IMR-90 (cell line): ENCODE results near the gene CMTM1. TPM values are rescaled to one million over a fixed set of nuclear protein-coding genes. Genes with fewer than 3 reads are reported as not detected.

Experiments used
- ATAC-seq: fragments of 200-7000 bp; cut with Tn5 transposase; 2 replicates; pipeline ENCODE4 v1.9.1; 2020; ENCODE audit warnings: low read depth, mild to moderate bottlenecking, moderate library complexity
- BruUV-seq: library from RNA; stranded (reverse); fragments of 400-500 nt; replicated peaks from 2 replicates; lab custom pipeline; 2021; lab: Mats Ljungman, UMichigan
- CTCF ChIA-PET: fragments of 300-600 bp; formaldehyde crosslinking; extraction: SDS; loops from one replicate; lab custom pipeline; 2021; ENCODE audit warnings: antibody characterized with exemption; lab: Yijun Ruan, JAX
- POLR2A ChIA-PET: fragments of 300-600 bp; sonication (Branson Sonifier 250); formaldehyde crosslinking; loops from one replicate; lab custom pipeline; 2022; ENCODE audit warnings: antibody characterized with exemption; ENCODE audit not compliant: unreplicated experiment; lab: Charles Lee
- DNase-seq: peaks from one replicate; pipeline ENCODE4 v3.0.0; 2013
- H2AFZ ChIP-seq: replicated peaks from 2 replicates; pipeline ENCODE3; 2013; ENCODE audit warnings: low read length, mild to moderate bottlenecking; ENCODE audit not compliant: poor library complexity
- H2AK5ac ChIP-seq: 2 replicates; pipeline ENCODE4 v1.6.1; 2013; ENCODE audit warnings: low read depth, low read length, inconsistent platforms
- H2AK9ac ChIP-seq: replicated peaks from 2 replicates; pipeline ENCODE3; 2013; ENCODE audit warnings: mild to moderate bottlenecking, low read depth, low read length, moderate library complexity; ENCODE audit not compliant: poor library complexity
- H2BK120ac ChIP-seq: 2 replicates; pipeline ENCODE4 v1.6.1; 2013; ENCODE audit warnings: low read depth, low read length, inconsistent platforms
- H2BK15ac ChIP-seq: 3 replicates; pipeline ENCODE4 v1.6.1; 2013; ENCODE audit warnings: low read depth, low read length, inconsistent platforms
- H2BK20ac ChIP-seq: 2 replicates; pipeline ENCODE4 v1.6.1; 2013; ENCODE audit warnings: low read depth, mild to moderate bottlenecking, inconsistent platforms, low read length, moderate library complexity
- H2BK5ac ChIP-seq: 2 replicates; pipeline ENCODE4 v1.6.1; 2013; ENCODE audit warnings: mild to moderate bottlenecking, low read depth, low read length, inconsistent platforms; ENCODE audit not compliant: poor library complexity, severe bottlenecking
- H3K14ac ChIP-seq: replicated peaks from 2 replicates; pipeline ENCODE4 v1.6.1; 2013; ENCODE audit warnings: low read depth, low read length, inconsistent platforms
- H3K18ac ChIP-seq: 2 replicates; pipeline ENCODE4 v1.6.1; 2013; ENCODE audit warnings: low read depth, low read length, control low read depth
- H3K23ac ChIP-seq: 2 replicates; pipeline ENCODE4 v1.6.1; 2013; ENCODE audit warnings: low read depth, low read length, inconsistent platforms
- H3K27ac ChIP-seq: 2 replicates; pipeline ENCODE4 v1.5.1; 2013; ENCODE audit warnings: mild to moderate bottlenecking, control low read depth, low read length; ENCODE audit not compliant: insufficient read depth
- H3K27me3 ChIP-seq: 2 replicates; pipeline ENCODE4 v1.6.1; 2013; ENCODE audit warnings: low read length; ENCODE audit not compliant: control insufficient read depth, insufficient read depth
- H3K36me3 ChIP-seq: 2 replicates; pipeline ENCODE4 v1.6.1; 2013; ENCODE audit warnings: low read length, mixed read lengths; ENCODE audit not compliant: control insufficient read depth, insufficient read depth
- H3K4ac ChIP-seq: 2 replicates; pipeline ENCODE4 v1.6.1; 2013; ENCODE audit warnings: low read depth, low read length, inconsistent platforms
- H3K4me1 ChIP-seq: 2 replicates; pipeline ENCODE4 v1.6.1; 2013; ENCODE audit warnings: low read length, mixed read lengths; ENCODE audit not compliant: control insufficient read depth, insufficient read depth
- H3K4me2 ChIP-seq: 2 replicates; pipeline ENCODE4 v1.6.1; 2013; ENCODE audit warnings: low read depth, mild to moderate bottlenecking, control low read depth, low read length, moderate library complexity
- H3K4me3 ChIP-seq: 2 replicates; pipeline ENCODE4 v1.5.1; 2013; ENCODE audit warnings: low read depth, mild to moderate bottlenecking, control low read depth, low read length, moderate library complexity; ENCODE audit not compliant: insufficient read depth
- H3K56ac ChIP-seq: 2 replicates; pipeline ENCODE4 v1.6.1; 2013; ENCODE audit warnings: low read length, inconsistent platforms; ENCODE audit not compliant: insufficient read depth; ENCODE audit errors: extremely low read depth
- H3K79me1 ChIP-seq, 2 experiments: 2 replicates each; pipeline ENCODE4 v1.6.1; 2013; ENCODE audit warnings: low read length in 2 of 2, inconsistent platforms in 1 of 2, low read depth in 1 of 2
- H3K9ac ChIP-seq: 2 replicates; pipeline ENCODE4 v1.6.1; 2013; ENCODE audit warnings: low read depth, low read length, control low read depth
- H3K9me1 ChIP-seq: 2 replicates; pipeline ENCODE4 v1.6.1; 2013; ENCODE audit warnings: low read length, inconsistent platforms; ENCODE audit not compliant: insufficient read depth
- H3K9me3 ChIP-seq: 2 replicates; pipeline ENCODE4 v1.6.1; 2013; ENCODE audit warnings: low read length; ENCODE audit not compliant: control insufficient read depth, insufficient read depth
- H4K20me1 ChIP-seq: 2 replicates; pipeline ENCODE4 v1.6.1; 2013; ENCODE audit warnings: low read length, inconsistent platforms; ENCODE audit not compliant: insufficient read depth
- H4K5ac ChIP-seq: 2 replicates; pipeline ENCODE4 v1.6.1; 2013; ENCODE audit warnings: mild to moderate bottlenecking, low read depth, low read length, control low read depth
- H4K8ac ChIP-seq, 2 experiments: 2 replicates each; pipeline ENCODE4 v1.6.1; 2013; ENCODE audit warnings: low read depth in 2 of 2, low read length in 2 of 2, control low read depth in 1 of 2, inconsistent platforms in 1 of 2
- H4K91ac ChIP-seq: 2 replicates; pipeline ENCODE4 v1.6.1; 2013; ENCODE audit warnings: low read depth, low read length, inconsistent platforms; ENCODE audit not compliant: insufficient read depth
- MXI1 ChIP-seq: IDR thresholded peaks from 2 replicates; pipeline ENCODE4 v1.6.1; 2012; ENCODE audit warnings: low read depth, mild to moderate bottlenecking, low read length, moderate library complexity, borderline replicate concordance
- NFE2L2 ChIP-seq: fragments of 150-350 bp; IDR thresholded peaks from 2 replicates; pipeline ENCODE4 v1.6.1; 2016; ENCODE audit warnings: low read depth, mild to moderate bottlenecking, low read length
- SMC3 ChIP-seq: fragments of 150-350 bp; IDR thresholded peaks from 2 replicates; pipeline ENCODE4 v1.6.1; 2016; ENCODE audit warnings: low read depth, mild to moderate bottlenecking, antibody characterized with exemption, low read length, moderate library complexity
- WGBS, 2 experiments: methylation state at CpG; one replicate each; pipeline versions ENCODE4 v1.1.5 to v1.1.7; 2013; ENCODE audit warnings: missing lambda C conversion rate in 2 of 2; ENCODE audit not compliant: insufficient read length in 1 of 2; ENCODE audit errors: extremely low coverage in 2 of 2; 5-methylcytosine and 5-hydroxymethylcytosine counted together
- dilution Hi-C: fragments of 300-500 bp; cut with HindIII; formaldehyde crosslinking; loops from one replicate; pipeline ENCODE4 v1.14.3; 2018; ENCODE audit warnings: low sequenced_read_pairs; ENCODE audit not compliant: unreplicated experiment
- in situ Hi-C: fragments of 300-500 bp; cut with MboI; formaldehyde crosslinking; loops from 3 replicates; pipeline ENCODE4 v1.14.3; 2019; ENCODE audit warnings: low sequenced_read_pairs, inconsistent platforms, mixed read lengths
- intact Hi-C: fragments of 100-400 bp; cut with micrococcal nuclease; formaldehyde crosslinking; loops from 2 replicates; pipeline ENCODE4 v1.10.0; 2022
- polyA plus RNA-seq, 3 experiments: library from polyadenylated mRNA; depleted of rRNA; stranded (reverse); fragments of >200 nt; gene quantifications; 2 replicates each; pipeline ENCODE4 v1.2.3, GENCODE V29; 2012; ENCODE audit warnings: low replicate concordance in 1 of 3
- total RNA-seq: library from RNA; depleted of rRNA; stranded (reverse); fragments of >200 nt; gene quantifications from 2 replicates; pipeline ENCODE4 v1.2.3, GENCODE V29; 2012

CMTM1 gene
- total and polyA plus RNA-seq, 2 of the 4 experiments (the other 2 are of a cell fraction) = 0.54 to 2.1 TPM

DNA sequence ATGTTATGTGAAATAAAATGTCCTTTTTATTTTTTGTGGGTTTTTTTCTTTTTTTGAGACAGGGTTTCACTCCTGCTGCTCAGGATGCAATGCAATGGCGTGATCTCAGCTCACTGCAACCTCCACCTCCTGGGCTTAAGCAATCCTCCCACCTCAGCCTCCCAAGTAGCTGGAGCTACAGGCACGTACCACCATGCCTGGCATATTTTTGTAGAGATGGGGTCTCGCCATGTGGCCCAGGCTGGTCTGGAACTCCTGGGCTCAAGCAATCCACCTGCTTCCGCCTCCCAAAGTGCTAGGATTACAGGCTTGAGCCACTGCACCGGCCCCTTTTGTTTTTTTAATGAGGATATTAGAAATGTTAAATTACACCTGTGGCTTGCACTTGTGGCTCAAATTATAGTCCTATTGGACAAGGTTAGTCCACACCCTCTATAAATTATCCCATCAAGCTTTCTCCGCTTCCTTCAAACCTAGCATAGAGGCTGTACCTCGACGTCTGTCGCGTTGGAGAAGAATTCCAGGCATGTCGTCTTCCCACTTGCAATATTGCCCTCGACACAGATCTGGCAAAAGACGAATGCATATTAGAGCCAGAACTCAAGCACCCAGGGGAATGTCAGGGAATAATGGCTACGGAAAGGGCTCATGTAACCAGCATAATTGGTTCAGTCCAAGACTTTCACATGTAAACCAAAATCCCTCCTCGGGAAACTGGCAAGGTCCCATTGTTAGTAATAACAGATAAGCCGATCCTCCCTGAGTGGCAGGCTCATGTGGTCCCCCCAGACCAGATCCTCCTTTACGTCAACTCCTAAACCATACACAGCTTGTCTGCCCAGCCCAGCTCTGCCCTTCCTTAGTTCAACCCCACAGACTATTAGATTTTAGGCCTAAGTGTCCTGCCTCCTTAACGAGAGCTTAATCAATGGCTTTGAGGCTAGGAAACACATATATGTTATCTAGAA, 24.6 kb upstream of the CMTM1 start:
- intact Hi-C loops = no loop called here
- Histone ChIP-seq H3K9ac (no peak overlapping the region), H2AFZ (no peak overlapping the region), H3K9me3 (no peaks in the 10 kb centered on the region), H2AK9ac (no peak overlapping the region), H3K4ac (no peak overlapping the region), H4K8ac (no peak overlapping the region), H3K27me3 (no peaks in the 10 kb centered on the region), H3K4me3 (no peak overlapping the region), H2BK5ac (no peak overlapping the region), H2AK5ac (no peak overlapping the region), H3K56ac (no peak overlapping the region), H3K4me2 (no peak overlapping the region), H3K79me1 (no peaks in the 10 kb centered on the region), H3K27ac (no peak overlapping the region), H4K91ac (no peak overlapping the region), H2BK15ac (no peak overlapping the region), H2BK120ac (no peak overlapping the region), H3K36me3 (peaks cover 16% of the 10 kb centered on the region), H3K18ac (no peak overlapping the region), H4K5ac (no peak overlapping the region), H3K14ac (no peak overlapping the region), H4K20me1 (no peaks in the 10 kb centered on the region), H3K9me1 (peaks cover 7% of the 10 kb centered on the region; the same call in 1 of the 2 replicates), H3K23ac (no peak overlapping the region), H3K4me1 (no peaks in the 10 kb centered on the region), H2BK20ac (no peak overlapping the region)
- in situ Hi-C loops = no loop called here
- dilution Hi-C loops = no loop called here
- ATAC-seq (no peak), DNase-seq (no peak)
- ChIA-PET POLR2A (no interaction called here), CTCF (no interaction called here)
- WGBS, 2 experiments = 81% methylated on average over 6 of the region's 18 CpGs; no CpG with 5 or more reads in 1 of the 2 experiments
- no peak for TF ChIP-seq SMC3
- no peak for TF ChIP-seq NFE2L2
- TF ChIP-seq MXI1 = no peak
- BruUV-seq = no TSS peak
